Stimulated activated CD4-positive, alpha-beta T cell treated with anti-CD3 and anti-CD28 coated beads, Interleukin-12 subunit alpha, Interleukin-12 subunit beta, amount 100 ng/mL, for 24 hours (primary cell): ENCODE data around the gene PPEF2.

Experiments used
- DNase-seq, 2 experiments: peaks; one replicate each; pipeline ENCODE4 v3.0.0-alpha.2; 2020; ENCODE audit warnings: low read depth in 2 of 2

Gene PPEF2

GRCh38 chr4:75898536-75898935 lies 3.7 kb downstream of the PPEF2 start:
- no peak for DNase-seq

- DNase-seq, result no peak
Measured at GRCh38 chr4:75895744-75896314, 6.4 kb downstream of the PPEF2 start.

- no peak for DNase-seq
Measured at GRCh38 chr4:75892508-75892907, 9.7 kb downstream of the PPEF2 start.

GRCh38 chr4:75891611-75892010 lies 10.6 kb downstream of the PPEF2 start:
- no peak for DNase-seq

GRCh38 chr4:75889537-75890199 lies 12.6 kb downstream of the PPEF2 start:
- no peak for DNase-seq

GRCh38 chr4:75886104-75886503 lies 16.1 kb downstream of the PPEF2 start:
- DNase-seq, result no peak

GRCh38 chr4:75881476-75881875 lies 20.8 kb downstream of the PPEF2 start:
- no peak for DNase-seq

- no peak for DNase-seq
Measured at GRCh38 chr4:75880278-75880677, 22.0 kb downstream of the PPEF2 start.

GRCh38 chr4:75878246-75878756 lies 24.0 kb downstream of the PPEF2 start:
- no peak for DNase-seq

- no peak for DNase-seq
Measured at GRCh38 chr4:75876218-75876617, 26.0 kb downstream of the PPEF2 start.

GRCh38 chr4:75869100-75869499 lies 33.2 kb downstream of the PPEF2 start:
- DNase-seq, result no peak

GRCh38 chr4:75867130-75867529 lies 35.1 kb downstream of the PPEF2 start:
- DNase-seq, result no peak

- DNase-seq, result no peak
Measured at GRCh38 chr4:75860606-75861005, 41.6 kb downstream of the PPEF2 start.

GRCh38 chr4:75858721-75859120 lies 43.5 kb downstream of the PPEF2 start:
- DNase-seq, result no peak

- no peak for DNase-seq
Measured at GRCh38 chr4:75849461-75849860, 52.8 kb downstream of the PPEF2 start.

GRCh38 chr4:75848891-75849290 lies 53.4 kb downstream of the PPEF2 start:
- DNase-seq, result no peak

GRCh38 chr4:75848171-75848760 lies 54.0 kb downstream of the PPEF2 start:
- peak in 1 of 2 experiments; percentile 4 for DNase-seq

GRCh38 chr4:75845992-75846391 lies 56.3 kb downstream of the PPEF2 start:
- DNase-seq, result no peak

GRCh38 chr4:75844151-75844662 lies 58.0 kb downstream of the PPEF2 start:
- no peak for DNase-seq

GRCh38 chr4:75843596-75843995 lies 58.7 kb downstream of the PPEF2 start:
- no peak for DNase-seq

GRCh38 chr4:75841641-75842520 lies 60.4 kb downstream of the PPEF2 start:
- no peak for DNase-seq

GRCh38 chr4:75834772-75835154 lies 67.5 kb downstream of the PPEF2 start:
- DNase-seq, result no peak
